NT2/D1 (cell line): ENCODE results near the gene TTLL11.

Experiments used
- DNase-seq: peaks from one replicate; pipeline ENCODE4 v3.0.0-alpha.2; 2011; ENCODE audit warnings: low read depth, low spot score
- H3K27me3 ChIP-seq: 2 replicates; pipeline ENCODE4 v1.6.0; 2011; ENCODE audit warnings: mild to moderate bottlenecking; ENCODE audit not compliant: insufficient read length, insufficient read depth
- H3K36me3 ChIP-seq: 2 replicates; pipeline ENCODE4 v1.6.1; 2011; ENCODE audit warnings: mild to moderate bottlenecking, low read length, mixed read lengths; ENCODE audit not compliant: insufficient read depth, insufficient read length
- H3K4me1 ChIP-seq: 2 replicates; pipeline ENCODE4 v1.5.1; 2011; ENCODE audit not compliant: insufficient read depth, insufficient read length
- H3K4me3 ChIP-seq: 2 replicates; pipeline ENCODE4 v1.5.1; 2011; ENCODE audit warnings: low read depth; ENCODE audit not compliant: insufficient read length
- H3K9ac ChIP-seq: 2 replicates; pipeline ENCODE4 v1.6.0; 2011; ENCODE audit warnings: low read depth; ENCODE audit not compliant: insufficient read length
- H3K9me3 ChIP-seq: 2 replicates; pipeline ENCODE4 v1.5.1; 2011; ENCODE audit warnings: mild to moderate bottlenecking, low read length; ENCODE audit not compliant: insufficient read depth
- SUZ12 ChIP-seq: IDR thresholded peaks from 2 replicates; pipeline ENCODE4 v1.6.1; 2011; ENCODE audit not compliant: insufficient read length, insufficient read depth; ENCODE audit errors: extremely low read depth
- YY1 ChIP-seq: IDR thresholded peaks from 2 replicates; pipeline ENCODE4 v1.6.1; 2011; ENCODE audit not compliant: insufficient read length, insufficient read depth
- ZNF274 ChIP-seq: IDR thresholded peaks from 2 replicates; pipeline ENCODE4 v1.6.1; 2011; ENCODE audit warnings: mild to moderate bottlenecking, low read depth, low read length

The TTLL11 gene

DNA sequence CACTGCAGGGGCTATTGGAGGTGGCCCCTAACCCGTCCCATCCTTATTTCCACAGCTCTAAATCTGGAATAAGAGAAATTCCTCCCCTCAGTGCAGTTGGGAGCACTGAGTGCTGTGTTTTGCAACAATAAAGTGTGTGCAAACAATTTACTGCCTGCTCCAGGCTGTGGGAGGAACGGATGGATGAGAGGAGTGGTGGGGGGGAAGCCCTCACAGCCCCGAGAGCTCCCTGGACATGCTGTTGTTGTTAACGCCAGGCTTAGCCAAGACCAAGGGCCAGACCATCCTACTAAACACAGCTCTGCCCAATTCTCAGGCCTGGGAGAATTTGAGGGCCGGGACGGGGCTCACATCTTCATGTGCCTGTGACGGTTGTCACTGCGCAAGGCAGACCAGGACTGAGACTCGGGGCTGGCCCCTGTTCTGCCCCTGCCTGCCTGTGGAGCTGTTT, 241.4 kb downstream of the TTLL11 start:
- Histone ChIP-seq H3K36me3 (no peaks in the 10 kb centered on the region), H3K4me3 (no peak overlapping the region), H3K4me1 (no peaks in the 10 kb centered on the region), H3K27me3 (no peaks in the 10 kb centered on the region), H3K9ac (no peak overlapping the region), H3K9me3 (peaks cover 11% of the 10 kb centered on the region; the same call in 1 of the 2 replicates)
- no peak for TF ChIP-seq YY1
- no peak for TF ChIP-seq ZNF274
- no peak for TF ChIP-seq SUZ12
- DNase-seq, result no peak

DNA sequence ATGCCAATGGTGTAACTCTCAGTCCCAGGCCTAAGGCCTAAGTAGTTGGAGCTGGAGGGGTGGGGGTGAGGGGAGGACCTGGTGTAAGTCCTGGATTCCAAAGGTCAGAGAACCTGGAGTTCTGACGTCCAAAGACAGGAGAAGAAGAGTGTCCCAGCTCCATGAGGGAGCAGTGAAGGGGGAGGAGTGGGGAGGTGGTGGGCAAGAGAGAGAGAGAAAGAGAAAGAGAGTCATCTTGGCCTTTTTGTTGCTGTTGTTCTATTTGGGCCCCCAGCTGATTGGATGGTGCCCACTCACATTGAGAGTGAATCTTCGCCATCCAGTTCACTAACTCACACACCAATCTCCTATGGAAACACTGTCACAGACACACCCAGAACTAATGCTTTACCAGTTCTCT, 242.7 kb downstream of the TTLL11 start:
- Histone ChIP-seq H3K4me1 (no peaks in the 10 kb centered on the region), H3K27me3 (no peaks in the 10 kb centered on the region), H3K4me3 (no peak overlapping the region), H3K9me3 (peaks cover 11% of the 10 kb centered on the region; the same call in 1 of the 2 replicates), H3K36me3 (no peaks in the 10 kb centered on the region), H3K9ac (no peak overlapping the region)
- DNase-seq, result no peak
- TF ChIP-seq YY1, result no peak
- no peak for TF ChIP-seq SUZ12
- TF ChIP-seq ZNF274, result no peak

DNA sequence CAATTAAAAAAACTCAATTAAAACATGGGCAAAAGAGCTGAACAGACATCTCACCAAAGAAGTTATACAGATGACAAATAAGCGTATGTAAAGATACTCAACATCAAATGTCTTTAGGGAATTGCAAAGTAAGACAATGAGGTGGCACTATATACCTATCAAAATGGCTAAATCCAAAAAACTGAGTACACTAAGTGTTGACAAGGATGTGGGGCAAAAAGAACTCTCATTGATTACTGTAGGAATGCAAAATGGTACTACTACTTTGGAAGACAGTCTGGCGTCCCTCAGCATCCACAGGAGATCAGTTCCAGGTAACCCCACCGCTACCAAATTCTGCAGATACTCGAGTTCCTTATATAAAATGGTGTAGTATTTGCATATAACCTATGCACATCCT, 243.6 kb downstream of the TTLL11 start:
- Histone ChIP-seq H3K4me1 (no peaks in the 10 kb centered on the region), H3K4me3 (no peak overlapping the region), H3K9me3 (peaks cover 11% of the 10 kb centered on the region; the same call in 1 of the 2 replicates), H3K27me3 (no peaks in the 10 kb centered on the region), H3K36me3 (no peaks in the 10 kb centered on the region), H3K9ac (no peak overlapping the region)
- no peak for DNase-seq
- TF ChIP-seq ZNF274, result no peak
- no peak for TF ChIP-seq YY1
- TF ChIP-seq SUZ12, result no peak

DNA sequence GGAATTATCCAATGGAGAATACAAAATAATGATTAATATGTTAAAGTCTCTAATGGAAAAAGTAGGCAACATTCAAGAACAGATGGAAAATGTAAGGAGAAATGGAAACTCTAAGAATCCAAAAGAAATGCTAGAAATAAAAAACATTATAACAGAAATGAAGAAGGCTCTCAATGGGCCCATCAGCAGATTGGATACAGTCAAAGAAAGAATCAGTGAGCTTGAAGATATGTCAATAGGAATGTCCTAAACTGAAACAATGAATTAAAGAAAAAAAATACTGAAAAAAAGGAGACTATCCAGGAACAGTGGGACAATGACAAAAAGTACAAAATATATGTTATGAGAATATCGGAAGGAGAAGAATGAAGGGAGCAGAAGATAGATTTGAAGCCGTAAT, 248.5 kb downstream of the TTLL11 start:
- no peak for DNase-seq
- no peak overlapping the region for H3K4me3 ChIP-seq
- no peak overlapping the region for H3K9ac ChIP-seq
- H3K4me1 ChIP-seq, result peaks cover 2% of the 10 kb centered on the region
- no peaks in the 10 kb centered on the region for H3K27me3 ChIP-seq
- no peaks in the 10 kb centered on the region for H3K36me3 ChIP-seq
- peaks cover 11% of the 10 kb centered on the region for H3K9me3 ChIP-seq
- TF ChIP-seq ZNF274, result no peak
- TF ChIP-seq YY1, result no peak
- no peak for TF ChIP-seq SUZ12

DNA sequence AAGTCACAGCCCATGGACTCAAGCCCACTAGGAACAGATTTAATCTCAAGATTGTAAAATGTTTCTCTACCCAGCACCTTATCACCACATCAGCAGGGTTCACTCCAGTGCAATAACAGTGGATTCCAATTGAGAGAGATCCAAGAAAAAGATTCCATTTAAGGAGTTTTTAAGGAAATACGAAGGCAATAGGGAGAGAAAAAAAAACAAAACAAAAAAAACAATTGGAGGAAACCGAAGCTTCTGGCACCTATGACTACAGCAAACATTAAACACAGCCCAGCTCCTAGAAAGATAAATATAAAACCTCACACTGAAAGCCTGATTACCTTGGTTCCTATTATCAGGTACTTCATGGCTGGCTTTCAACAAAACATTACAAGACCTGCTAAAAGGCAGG, 249.0 kb downstream of the TTLL11 start:
- TF ChIP-seq YY1, result no peak
- TF ChIP-seq ZNF274, result no peak
- no peak for TF ChIP-seq SUZ12
- no peak for DNase-seq
- H3K4me3 ChIP-seq, result no peak overlapping the region
- peaks cover 11% of the 10 kb centered on the region for H3K9me3 ChIP-seq
- H3K36me3 ChIP-seq, result no peaks in the 10 kb centered on the region
- no peaks in the 10 kb centered on the region for H3K27me3 ChIP-seq
- H3K9ac ChIP-seq, result no peak overlapping the region
- H3K4me1 ChIP-seq, result peaks cover 2% of the 10 kb centered on the region

DNA sequence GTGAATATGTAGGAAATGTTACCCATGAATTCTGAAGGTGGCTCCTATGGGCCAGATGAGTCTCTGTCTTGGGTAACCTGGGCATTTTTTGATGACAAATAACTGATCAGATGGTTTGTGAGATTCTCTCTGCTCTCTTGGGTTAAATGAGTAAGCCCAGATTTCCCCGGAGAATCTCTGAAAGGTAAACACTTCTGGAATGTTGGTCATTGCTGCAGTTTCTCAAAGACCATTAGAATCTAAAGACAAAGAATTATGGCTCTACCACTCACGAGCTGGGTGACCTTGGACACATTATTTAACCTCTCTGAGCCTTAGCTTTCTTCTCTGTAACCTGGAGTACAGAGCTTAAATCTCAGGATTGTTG, 250.5 kb downstream of the TTLL11 start:
- H3K36me3 ChIP-seq, result no peaks in the 10 kb centered on the region
- H3K4me3 ChIP-seq, result no peak overlapping the region
- no peak overlapping the region for H3K9ac ChIP-seq
- TF ChIP-seq ZNF274, result no peak
- no peak for TF ChIP-seq YY1
- TF ChIP-seq SUZ12, result no peak
- H3K4me1 ChIP-seq, result peaks cover 3% of the 10 kb centered on the region
- H3K27me3 ChIP-seq, result peaks cover 2% of the 10 kb centered on the region
- DNase-seq, result no peak
- no peaks in the 10 kb centered on the region; the same call in none of the 2 replicates for H3K9me3 ChIP-seq

DNA sequence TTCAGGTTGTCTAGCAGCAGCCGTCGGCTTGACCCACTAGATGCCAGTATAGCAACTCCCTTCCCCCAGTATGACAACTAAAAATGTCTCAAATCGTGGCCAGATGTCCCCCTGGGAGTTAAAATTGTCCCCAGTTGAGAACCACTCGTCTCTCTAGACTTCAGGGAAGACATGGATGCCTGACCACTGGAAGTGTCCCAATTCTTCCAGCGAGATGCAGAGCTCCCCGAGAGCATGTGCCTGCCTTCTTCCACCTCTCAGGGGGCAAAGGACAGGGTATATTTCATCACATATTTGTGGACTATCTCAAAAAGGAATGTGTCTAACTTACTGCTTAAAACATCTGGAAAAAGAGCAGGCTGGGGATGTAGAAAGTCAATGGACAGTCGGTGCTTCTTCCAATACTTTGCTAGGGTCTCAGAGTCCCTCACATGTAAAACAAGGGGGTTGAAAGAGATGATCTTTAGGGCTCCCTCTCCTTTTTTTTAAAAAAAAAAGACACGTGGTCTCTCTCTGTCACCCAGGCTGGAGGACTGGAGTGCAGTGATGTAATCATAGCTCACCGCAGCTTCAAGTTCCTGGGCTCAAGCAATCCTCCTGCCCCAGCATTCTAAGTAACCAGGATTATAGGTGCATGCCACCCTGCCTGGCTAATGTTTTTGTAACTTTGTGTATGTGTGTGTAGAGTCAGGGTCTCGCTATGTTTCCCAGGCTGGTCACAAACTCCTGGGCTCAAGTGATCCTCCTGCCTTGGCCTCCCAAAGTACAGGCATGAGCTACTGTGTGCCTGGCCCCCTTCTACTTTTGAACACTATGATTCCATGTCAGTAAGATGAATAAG, 251.1 kb downstream of the TTLL11 start:
- no peak for DNase-seq
- Histone ChIP-seq H3K9ac (no peak overlapping the region), H3K9me3 (no peaks in the 10 kb centered on the region; the same call in none of the 2 replicates), H3K36me3 (no peaks in the 10 kb centered on the region), H3K4me1 (peaks cover 6% of the 10 kb centered on the region), H3K4me3 (no peak overlapping the region), H3K27me3 (peaks cover 3% of the 10 kb centered on the region)
- no peak for TF ChIP-seq YY1
- TF ChIP-seq SUZ12, result no peak
- TF ChIP-seq ZNF274, result no peak
